22Rv1 (cell line): ENCODE data around the gene TTLL5.

Experiments
- ZFX ChIP-seq: fragments of 450-650 bp; IDR thresholded peaks from 2 replicates; pipeline ENCODE4 v1.6.1; 2017; ENCODE audit warnings: antibody characterized with exemption, borderline replicate concordance
- TF ChIP-seq, protein P1 (sequence below): fragments of 450-650 bp; IDR thresholded peaks from 2 replicates; pipeline ENCODE4 v1.5.1; 2017; ENCODE audit warnings: mild to moderate bottlenecking

DNA sequence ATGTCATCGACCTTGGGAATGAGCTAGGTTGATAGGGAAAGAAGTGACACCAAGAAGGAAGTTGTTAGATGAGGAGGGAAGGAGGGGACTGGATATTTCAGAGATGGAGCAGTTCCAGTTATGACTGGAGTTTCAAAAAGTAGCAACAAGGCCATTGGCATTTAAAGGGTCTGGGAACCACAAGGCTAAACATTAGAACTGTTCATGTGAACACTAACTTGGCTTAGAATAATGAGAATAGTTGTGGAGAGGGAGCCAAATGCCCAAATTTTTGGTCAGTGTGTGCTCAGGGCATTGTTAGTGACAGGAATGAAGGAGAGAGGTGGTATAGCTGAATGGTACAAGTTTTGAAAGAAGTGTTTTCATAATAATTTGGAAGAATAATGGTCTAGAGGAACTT is 341.3 kb downstream of the TTLL5 start:
- TF ChIP-seq, protein P1, sequence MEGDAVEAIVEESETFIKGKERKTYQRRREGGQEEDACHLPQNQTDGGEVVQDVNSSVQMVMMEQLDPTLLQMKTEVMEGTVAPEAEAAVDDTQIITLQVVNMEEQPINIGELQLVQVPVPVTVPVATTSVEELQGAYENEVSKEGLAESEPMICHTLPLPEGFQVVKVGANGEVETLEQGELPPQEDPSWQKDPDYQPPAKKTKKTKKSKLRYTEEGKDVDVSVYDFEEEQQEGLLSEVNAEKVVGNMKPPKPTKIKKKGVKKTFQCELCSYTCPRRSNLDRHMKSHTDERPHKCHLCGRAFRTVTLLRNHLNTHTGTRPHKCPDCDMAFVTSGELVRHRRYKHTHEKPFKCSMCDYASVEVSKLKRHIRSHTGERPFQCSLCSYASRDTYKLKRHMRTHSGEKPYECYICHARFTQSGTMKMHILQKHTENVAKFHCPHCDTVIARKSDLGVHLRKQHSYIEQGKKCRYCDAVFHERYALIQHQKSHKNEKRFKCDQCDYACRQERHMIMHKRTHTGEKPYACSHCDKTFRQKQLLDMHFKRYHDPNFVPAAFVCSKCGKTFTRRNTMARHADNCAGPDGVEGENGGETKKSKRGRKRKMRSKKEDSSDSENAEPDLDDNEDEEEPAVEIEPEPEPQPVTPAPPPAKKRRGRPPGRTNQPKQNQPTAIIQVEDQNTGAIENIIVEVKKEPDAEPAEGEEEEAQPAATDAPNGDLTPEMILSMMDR = no peak
- no peak for TF ChIP-seq ZFX
